GM12873 (cell line): Measurements from ENCODE around the gene SH3PXD2A.

ENCODE experiments used
- TF ChIP-seq, protein P1 (sequence below): IDR thresholded peaks from 2 replicates; pipeline ENCODE4 v1.5.1; 2012; ENCODE audit warnings: low read depth, mild to moderate bottlenecking, moderate library complexity, low read length, control low read depth; ENCODE audit not compliant: insufficient read depth; ENCODE audit errors: missing control alignments

SH3PXD2A gene

DNA sequence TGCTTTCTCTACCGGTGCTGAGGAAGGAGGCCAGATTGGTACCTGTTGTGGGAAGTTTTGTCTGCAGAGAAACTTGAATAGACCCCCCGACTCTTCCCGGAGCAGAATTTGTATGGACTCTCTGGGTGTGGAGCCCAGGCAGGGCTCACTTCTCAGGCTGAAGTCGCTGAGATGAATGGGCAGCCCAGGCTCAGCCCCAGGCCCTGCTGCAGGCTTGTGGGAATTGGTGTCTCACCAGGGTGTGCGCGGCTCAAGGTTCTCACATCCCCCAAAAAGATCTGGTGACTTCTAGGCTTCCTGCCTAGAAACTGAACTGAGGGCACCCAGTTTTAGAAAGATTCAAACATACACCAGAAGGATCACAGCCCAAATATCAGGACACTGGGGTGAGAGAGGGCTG lies 258.4 kb downstream of the SH3PXD2A start:
- TF ChIP-seq, protein P1, sequence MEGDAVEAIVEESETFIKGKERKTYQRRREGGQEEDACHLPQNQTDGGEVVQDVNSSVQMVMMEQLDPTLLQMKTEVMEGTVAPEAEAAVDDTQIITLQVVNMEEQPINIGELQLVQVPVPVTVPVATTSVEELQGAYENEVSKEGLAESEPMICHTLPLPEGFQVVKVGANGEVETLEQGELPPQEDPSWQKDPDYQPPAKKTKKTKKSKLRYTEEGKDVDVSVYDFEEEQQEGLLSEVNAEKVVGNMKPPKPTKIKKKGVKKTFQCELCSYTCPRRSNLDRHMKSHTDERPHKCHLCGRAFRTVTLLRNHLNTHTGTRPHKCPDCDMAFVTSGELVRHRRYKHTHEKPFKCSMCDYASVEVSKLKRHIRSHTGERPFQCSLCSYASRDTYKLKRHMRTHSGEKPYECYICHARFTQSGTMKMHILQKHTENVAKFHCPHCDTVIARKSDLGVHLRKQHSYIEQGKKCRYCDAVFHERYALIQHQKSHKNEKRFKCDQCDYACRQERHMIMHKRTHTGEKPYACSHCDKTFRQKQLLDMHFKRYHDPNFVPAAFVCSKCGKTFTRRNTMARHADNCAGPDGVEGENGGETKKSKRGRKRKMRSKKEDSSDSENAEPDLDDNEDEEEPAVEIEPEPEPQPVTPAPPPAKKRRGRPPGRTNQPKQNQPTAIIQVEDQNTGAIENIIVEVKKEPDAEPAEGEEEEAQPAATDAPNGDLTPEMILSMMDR: no peak

DNA sequence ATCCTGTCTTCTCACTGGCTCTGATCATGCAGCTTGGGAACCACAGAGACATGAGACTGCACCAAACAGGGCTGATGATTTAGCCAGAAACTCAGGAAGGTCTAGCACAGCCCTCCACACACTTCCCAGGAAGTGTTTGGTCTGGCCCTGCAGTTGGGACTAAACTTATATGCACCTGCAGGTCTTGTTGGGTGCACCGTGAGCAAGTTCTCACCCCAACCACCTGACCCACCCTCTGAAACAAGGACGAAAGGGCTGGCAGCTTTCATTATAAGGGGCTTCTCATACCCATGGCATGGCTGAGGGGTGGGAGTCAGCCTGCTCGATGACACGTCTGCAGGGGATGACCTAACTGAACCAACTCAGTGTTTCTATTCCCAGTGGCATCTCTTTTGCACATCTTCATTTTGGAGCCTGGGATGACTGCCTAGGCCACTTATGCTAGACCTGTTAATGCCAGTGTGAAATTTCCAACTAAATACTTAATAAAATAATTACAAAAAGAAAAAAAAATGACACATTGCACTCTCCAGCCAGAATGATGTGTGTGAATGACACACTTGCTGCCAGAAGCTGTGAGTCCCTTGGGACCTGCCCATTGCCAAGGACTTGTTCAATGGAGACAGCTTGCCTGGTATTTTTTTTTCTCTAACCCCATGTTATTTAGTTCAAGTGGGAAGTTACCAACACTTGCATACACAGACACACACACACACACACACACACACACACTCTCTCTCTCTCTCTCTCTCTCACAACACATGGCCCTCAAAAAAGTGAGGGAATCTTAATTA lies 259.2 kb downstream of the SH3PXD2A start:
- TF ChIP-seq, protein P1: no peak

DNA sequence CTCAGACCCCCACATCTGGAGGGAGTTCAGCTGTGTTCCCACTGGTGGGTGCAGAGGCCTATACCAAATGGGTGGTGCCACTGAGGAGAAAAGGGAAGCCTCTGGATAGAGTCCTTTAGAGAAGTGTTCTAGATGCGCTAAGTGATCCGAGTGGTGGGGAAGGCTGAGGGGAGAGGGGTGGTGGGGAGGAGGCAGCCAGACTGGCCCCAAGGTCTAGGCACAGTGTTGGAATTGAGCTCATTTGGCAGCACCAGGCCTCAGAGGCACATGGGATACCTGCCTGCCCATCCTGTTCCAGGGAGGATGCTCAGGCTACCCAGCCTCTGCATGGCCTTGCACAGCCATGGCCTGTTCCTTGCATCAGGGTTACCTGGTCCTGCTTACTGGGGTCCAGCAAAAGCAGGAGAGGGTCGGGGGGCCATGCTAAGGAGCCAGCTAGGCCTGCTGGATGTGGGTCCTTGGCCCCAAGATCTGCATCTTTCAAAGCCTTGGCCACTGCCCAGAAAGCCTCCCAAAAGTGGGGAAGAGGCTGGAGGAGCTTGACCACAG lies 262.3 kb downstream of the SH3PXD2A start:
- TF ChIP-seq, protein P1: no peak

DNA sequence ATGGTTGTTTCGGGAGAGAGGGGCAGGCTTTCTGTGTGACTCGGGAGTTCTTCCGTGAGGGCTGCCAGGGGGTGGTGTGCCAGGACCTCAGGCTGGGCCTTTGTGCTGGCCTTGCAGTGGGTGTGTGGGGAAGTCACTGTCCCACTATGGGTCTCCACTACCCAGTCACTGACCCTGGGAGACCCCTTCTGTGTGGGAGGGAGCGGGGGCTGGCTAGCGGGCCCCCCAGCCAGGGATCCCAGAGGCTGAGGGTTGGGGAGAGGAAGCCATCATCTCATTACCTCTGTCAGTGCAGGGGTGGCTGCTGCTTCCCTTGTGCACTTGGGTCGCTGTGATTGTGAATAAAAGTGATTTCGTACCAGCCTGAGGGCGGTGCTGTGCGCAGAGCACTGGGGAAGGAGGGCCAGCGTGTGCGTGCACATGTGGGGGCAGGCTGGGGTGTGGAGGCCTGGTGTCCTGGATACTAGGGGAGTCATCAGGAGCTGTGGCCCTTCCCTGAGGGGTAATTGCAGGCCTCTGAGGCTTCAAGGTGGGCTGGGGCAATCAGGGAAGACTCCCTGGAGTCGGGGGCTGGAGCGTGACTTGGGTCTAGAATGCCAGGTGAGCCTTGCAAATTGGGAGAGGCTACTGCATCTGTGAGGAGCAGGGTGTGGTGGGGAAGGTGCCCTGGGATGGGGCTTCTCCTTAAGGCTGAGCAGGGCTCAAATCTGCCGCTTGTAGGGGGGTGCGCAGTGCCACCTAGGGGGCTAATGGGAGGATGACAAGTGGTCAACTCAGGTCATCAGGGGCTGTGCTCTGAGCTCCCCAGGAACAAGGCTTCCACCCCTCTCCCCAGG lies 263.0 kb downstream of the SH3PXD2A start:
- TF ChIP-seq, protein P1: peak; percentile 93

DNA sequence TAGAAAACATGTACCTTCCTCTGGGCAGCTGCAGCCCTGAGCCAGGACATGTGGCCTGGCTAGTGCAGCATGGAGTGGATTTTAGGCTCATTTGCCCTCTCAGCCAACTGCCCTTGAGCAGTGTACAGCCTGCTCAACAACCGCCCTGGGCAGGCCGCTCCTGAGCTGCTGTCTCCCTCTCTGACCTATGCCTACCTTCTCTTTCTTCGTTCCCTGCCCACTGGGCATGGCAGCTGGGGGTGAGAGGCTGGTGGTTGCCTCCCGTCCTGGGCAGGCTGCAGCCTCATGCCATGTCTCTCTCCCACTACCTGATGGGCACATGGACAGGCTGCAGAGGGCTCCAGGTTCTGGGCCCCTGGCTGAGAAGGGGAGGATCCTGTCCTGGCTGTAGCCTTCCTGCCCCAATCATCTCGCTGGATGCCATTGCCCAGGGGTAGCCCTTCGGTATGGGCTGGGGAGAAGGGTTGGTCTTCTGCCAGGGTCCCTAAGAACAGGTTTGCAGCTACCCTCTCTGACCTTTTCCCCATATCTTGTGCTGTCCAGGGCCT lies 264.6 kb downstream of the SH3PXD2A start:
- TF ChIP-seq, protein P1: no peak

DNA sequence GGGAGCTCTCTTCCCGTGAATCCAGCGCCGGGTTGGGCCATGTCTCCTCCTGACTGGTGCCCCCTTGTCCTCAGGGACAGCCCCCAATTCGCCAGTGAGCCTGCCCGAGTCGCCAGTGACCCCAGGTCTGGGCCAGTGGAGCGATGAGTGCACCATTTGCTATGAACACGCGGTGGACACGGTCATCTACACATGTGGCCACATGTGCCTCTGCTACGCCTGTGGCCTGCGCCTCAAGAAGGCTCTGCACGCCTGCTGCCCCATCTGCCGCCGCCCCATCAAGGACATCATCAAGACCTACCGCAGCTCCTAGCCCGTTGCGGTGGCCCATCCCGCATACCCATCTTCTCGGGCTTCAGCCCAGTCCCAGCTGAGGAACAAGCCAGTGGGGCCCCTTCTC lies 265.3 kb downstream of the SH3PXD2A start:
- TF ChIP-seq, protein P1: no peak
